NCI-H128 (cell line): ENCODE data around the gene CHKB.

Experiments
- DNase-seq: peaks from one replicate; lab custom pipeline; 2025; ENCODE audit not compliant: unreplicated experiment; lab: John Stamatoyannopoulos, UW

The CHKB gene

GRCh38 chr22:50600538-50600937, 17.9 kb upstream of the CHKB start, which contains the start of gene MAPK8IP2:
MAPK8IP2 (plus strand) TSS chr22:50600793; CDS start chr22:50600819, 26 bp downstream.
- DNase-seq: no peak

GRCh38 chr22:50599816-50600455, 17.3 kb upstream of the CHKB start:
- no peak for DNase-seq

GRCh38 chr22:50597097-50597496, 14.4 kb upstream of the CHKB start:
- no peak for DNase-seq

GRCh38 chr22:50595189-50595588, 12.5 kb upstream of the CHKB start:
- DNase-seq: no peak

- no peak for DNase-seq
These were observed 4.8 kb upstream of the CHKB start for GRCh38 chr22:50587407-50587806.

- no peak for DNase-seq
These were observed 3.8 kb upstream of the CHKB start for GRCh38 chr22:50586416-50586815.

GRCh38 chr22:50585781-50586180, 3.1 kb upstream of the CHKB start:
- DNase-seq: no peak

- no peak for DNase-seq
These were observed 2.6 kb upstream of the CHKB start for GRCh38 chr22:50585238-50585637.

GRCh38 chr22:50584106-50585096, 1.8 kb upstream of the CHKB start:
- no peak for DNase-seq

GRCh38 chr22:50583294-50583861, 729 bp upstream of the CHKB start:
- no peak for DNase-seq

- no peak for DNase-seq
These were observed 628 bp downstream of the CHKB start for GRCh38 chr22:50581950-50582492.

- no peak for DNase-seq
These were observed 1.4 kb downstream of the CHKB start for GRCh38 chr22:50581031-50581949.

- no peak for DNase-seq
These were observed 2.9 kb downstream of the CHKB start for GRCh38 chr22:50579752-50580151.

- DNase-seq: no peak
These were observed 3.8 kb downstream of the CHKB start for GRCh38 chr22:50578776-50579310.

GRCh38 chr22:50577987-50578775, 4.5 kb downstream of the CHKB start, which contains the start of gene CPT1B:
CPT1B (minus strand) TSS chr22:50578427; CDS start chr22:50577915, 512 bp downstream.
- DNase-seq: no peak

- no peak for DNase-seq
These were observed 5.0 kb downstream of the CHKB start for GRCh38 chr22:50577697-50577986.

- DNase-seq: no peak
These were observed 5.6 kb downstream of the CHKB start for GRCh38 chr22:50576806-50577696.

- DNase-seq: no peak
These were observed 6.6 kb downstream of the CHKB start for GRCh38 chr22:50576070-50576469.
